CD14-positive monocyte (primary cell): ENCODE measurements around the gene HNRNPM. TPM values are rescaled to one million over a fixed set of nuclear protein-coding genes. Genes with fewer than 3 reads are reported as not detected.

Source experiments
- DNase-seq, 3 donors: peaks; one replicate each; pipeline ENCODE4 v3.0.0-alpha.2; 2011 to 2022
- H2AFZ ChIP-seq: 2 replicates; pipeline ENCODE4 v1.6.0; 2012; ENCODE audit warnings: mild to moderate bottlenecking, low read depth, low read length, inconsistent platforms; ENCODE audit not compliant: insufficient read depth, poor library complexity, severe bottlenecking
- H3K27ac ChIP-seq, 2 donors: 1 replicate in 1 of 2; 2 replicates in 1 of 2; pipeline ENCODE4 v1.5.1; 2012 to 2013; ENCODE audit warnings: low read length in 2 of 2, control low read depth in 1 of 2, inconsistent platforms in 1 of 2, low read depth in 1 of 2, mild to moderate bottlenecking in 1 of 2
- H3K27me3 ChIP-seq, 2 donors: one replicate each; pipeline versions ENCODE4 v1.6.0 to v1.6.1; 2011 to 2013; ENCODE audit warnings: low read length in 2 of 2; ENCODE audit not compliant: control insufficient read depth in 2 of 2, insufficient read depth in 2 of 2
- H3K36me3 ChIP-seq, 2 donors: replicated peaks in 1 of 2; 1 replicate in 1 of 2; 2 replicates in 1 of 2; pipeline versions ENCODE4 v1.5.1 to v1.6.1; 2012 to 2013; ENCODE audit warnings: low read length in 2 of 2, control low read depth in 1 of 2, inconsistent platforms in 1 of 2, mild to moderate bottlenecking in 1 of 2; ENCODE audit not compliant: insufficient read depth in 2 of 2, control insufficient read depth in 1 of 2
- H3K4me1 ChIP-seq, 2 donors: 1 replicate in 1 of 2; 2 replicates in 1 of 2; pipeline versions ENCODE4 v1.5.1 to v1.6.1; 2012 to 2013; ENCODE audit warnings: low read length in 2 of 2, control low read depth in 1 of 2, inconsistent platforms in 1 of 2, mild to moderate bottlenecking in 1 of 2, moderate library complexity in 1 of 2; ENCODE audit not compliant: insufficient read depth in 2 of 2, control insufficient read depth in 1 of 2
- H3K4me2 ChIP-seq: replicated peaks from 2 replicates; pipeline ENCODE3; 2012; ENCODE audit warnings: low read length, moderate library complexity, mild to moderate bottlenecking; ENCODE audit not compliant: poor library complexity, severe bottlenecking; ENCODE audit errors: extremely low read depth
- H3K4me3 ChIP-seq, 3 experiments: fragments of 200-600 bp in 1 of 3; sonication (generic) in 1 of 3; replicated peaks in 1 of 3; 1 replicate in 2 of 3; 2 replicates in 1 of 3; pipeline ENCODE4 v1.5.1; 2011 to 2013; ENCODE audit warnings: low read length in 3 of 3, mild to moderate bottlenecking in 3 of 3, control low read depth in 2 of 3, low read depth in 2 of 3, inconsistent platforms in 1 of 3, moderate library complexity in 1 of 3
- H3K79me2 ChIP-seq: 2 replicates; pipeline ENCODE4 v1.6.0; 2012; ENCODE audit warnings: mild to moderate bottlenecking, control low read depth, inconsistent platforms, low read length, moderate library complexity; ENCODE audit not compliant: insufficient read depth
- H3K9ac ChIP-seq: 2 replicates; pipeline ENCODE4 v1.6.0; 2017; ENCODE audit warnings: low read length, mild to moderate bottlenecking; ENCODE audit not compliant: insufficient read depth, poor library complexity, severe bottlenecking
- H3K9me3 ChIP-seq, 2 donors: replicated peaks in 1 of 2; 1 replicate in 1 of 2; 2 replicates in 1 of 2; pipeline versions ENCODE4 v1.5.1 to v1.6.1; 2012 to 2013; ENCODE audit warnings: low read length in 2 of 2, control low read depth in 1 of 2; ENCODE audit not compliant: control insufficient read depth in 1 of 2, insufficient read depth in 1 of 2
- H4K20me1 ChIP-seq: 2 replicates; pipeline ENCODE4 v1.6.0; 2012; ENCODE audit warnings: mild to moderate bottlenecking, low read length, control low read depth, moderate library complexity; ENCODE audit not compliant: insufficient read depth
- H3K27ac Mint-ChIP-seq, 7 donors: one replicate each; pipeline ENCODE4 v1.8.0; 2020; ENCODE audit warnings: mild to moderate bottlenecking in 7 of 7, mixed read lengths in 7 of 7, moderate library complexity in 6 of 7, inconsistent platforms in 2 of 7
- H3K27me3 Mint-ChIP-seq, 3 donors: one replicate each; pipeline ENCODE4 v1.8.0; 2021 to 2022; ENCODE audit warnings: low read depth in 3 of 3, mild to moderate bottlenecking in 3 of 3, mixed read lengths in 3 of 3, moderate library complexity in 3 of 3, inconsistent platforms in 1 of 3
- H3K36me3 Mint-ChIP-seq, 2 donors: one replicate each; pipeline ENCODE4 v1.8.0; 2020; ENCODE audit warnings: mixed read lengths in 2 of 2, inconsistent platforms in 1 of 2, mild to moderate bottlenecking in 1 of 2
- H3K4me1 Mint-ChIP-seq: one replicate; pipeline ENCODE4 v1.8.0; 2020; ENCODE audit warnings: mild to moderate bottlenecking, mixed read lengths
- H3K4me3 Mint-ChIP-seq, 2 donors: one replicate each; pipeline ENCODE4 v1.8.0; 2020; ENCODE audit warnings: mild to moderate bottlenecking in 2 of 2, mixed read lengths in 2 of 2, moderate library complexity in 1 of 2
- H3K9me3 Mint-ChIP-seq, 7 donors: one replicate each; pipeline ENCODE4 v1.8.0; 2020 to 2022; ENCODE audit warnings: mixed read lengths in 7 of 7, mild to moderate bottlenecking in 6 of 7, moderate library complexity in 6 of 7, inconsistent platforms in 2 of 7
- CTCF ChIP-seq: fragments of 200-600 bp; IDR thresholded peaks from one replicate; pipeline ENCODE4 v1.8.0; 2022; ENCODE audit warnings: antibody characterized with exemption, mild to moderate bottlenecking
- WGBS: methylation state at CpG from one replicate; pipeline ENCODE4 v1.1.5; 2013; ENCODE audit warnings: missing lambda C conversion rate; ENCODE audit not compliant: insufficient coverage; 5-methylcytosine and 5-hydroxymethylcytosine counted together
- intact Hi-C, 2 donors: fragments of 100-400 bp; cut with micrococcal nuclease; formaldehyde crosslinking; loops; one replicate each; pipeline versions ENCODE4 v1.15.0 to v1.15.1; 2023
- polyA plus RNA-seq, 3 donors: library from polyadenylated mRNA; depleted of rRNA in 1 of 3; unstranded in 2 of 3; stranded (reverse) in 1 of 3; fragments of 300-500 nt in 2 of 3; fragments of >200 nt in 1 of 3; fragmentation: Illumina TruSeq in 2 of 3; gene quantifications; 1 replicate in 2 of 3; 2 replicates in 1 of 3; pipeline ENCODE4 v1.2.3, GENCODE V29; 2012 to 2021

The HNRNPM gene
- polyA plus RNA-seq, 3 donors, result 77.0 to 121 (median 116) TPM

GRCh38 chr19:8396185-8396562, 48.6 kb upstream of the HNRNPM start:
- intact Hi-C loops, result loop anchor here (1.0 to 5.0 kb wide), 2 partner anchors 39 to 42 kb away; no protein-coding TSS in a partner anchor
- WGBS, result 94% methylated on average over 7 of the region's 7 CpGs
- Histone ChIP-seq H3K27me3 (no peaks in the 10 kb centered on the region), H3K36me3 (peaks cover 9 to 24% of the 10 kb centered on the region in 2 donors), H3K9ac (no peak overlapping the region), H4K20me1 (peaks cover 92% of the 10 kb centered on the region), H3K9me3 (no peaks in the 10 kb centered on the region), H3K4me2 (no peak overlapping the region), H2AFZ (no peak overlapping the region), H3K79me2 (peaks cover 82% of the 10 kb centered on the region), H3K4me1 (peaks cover 9% of the 10 kb centered on the region in 2 donors), H3K27ac (no peak overlapping the region), H3K4me3 (no peak overlapping the region)
- no peak for DNase-seq
- no peak overlapping the region for H3K4me3 Mint-ChIP-seq
- H3K27me3 Mint-ChIP-seq, result peaks cover 0 to 1% (median 0%) of the 10 kb centered on the region in 3 donors
- peaks cover 30 to 62% of the 10 kb centered on the region in 2 donors for H3K36me3 Mint-ChIP-seq
- peak overlapping the region in 3 of 7 donors; percentile 19 to 50 (median 44) for H3K27ac Mint-ChIP-seq
- H3K9me3 Mint-ChIP-seq, result no peaks in the 10 kb centered on the region
- peaks cover 11% of the 10 kb centered on the region for H3K4me1 Mint-ChIP-seq
- no peak for TF ChIP-seq CTCF

GRCh38 chr19:8396563-8397203, 48.1 kb upstream of the HNRNPM start:
- Histone ChIP-seq H3K27me3 (no peaks in the 10 kb centered on the region), H3K36me3 (peaks cover 10 to 25% of the 10 kb centered on the region in 2 donors), H3K9me3 (no peaks in the 10 kb centered on the region), H3K4me3 (no peak overlapping the region), H3K79me2 (peaks cover 77% of the 10 kb centered on the region), H2AFZ (no peak overlapping the region), H3K9ac (no peak overlapping the region), H3K27ac (no peak overlapping the region), H3K4me1 (peaks cover 4% of the 10 kb centered on the region in 2 donors), H4K20me1 (peaks cover 86% of the 10 kb centered on the region), H3K4me2 (no peak overlapping the region)
- peak overlapping the region in 4 of 7 donors; percentile 14 to 26 (median 20) for H3K27ac Mint-ChIP-seq
- H3K4me3 Mint-ChIP-seq, result no peak overlapping the region
- TF ChIP-seq CTCF, result peak; percentile 57
- intact Hi-C loops, result loop anchor here (1.0 to 5.0 kb wide), 2 partner anchors 39 to 42 kb away; no protein-coding TSS in a partner anchor
- H3K27me3 Mint-ChIP-seq, result peaks cover 0 to 1% (median 0%) of the 10 kb centered on the region in 3 donors
- DNase-seq, result peak; percentile 37 to 49 (median 43)
- WGBS, result 60% methylated on average over 18 of the region's 22 CpGs
- H3K36me3 Mint-ChIP-seq, result peaks cover 32 to 66% of the 10 kb centered on the region in 2 donors
- no peaks in the 10 kb centered on the region for H3K9me3 Mint-ChIP-seq
- H3K4me1 Mint-ChIP-seq, result peaks cover 7% of the 10 kb centered on the region
